Measurements from ENCODE around the gene IGF2BP2.

GRCh38 chr3:185843126-185843525, 18.3 kb upstream of the IGF2BP2 start:
- no peak for TF ChIP-seq ZNF274 (IDR thresholded peaks at IDR 0.05; ENCODE audit: borderline replicate concordance, extremely low read depth, low read length)
- no peak for TF ChIP-seq SP1 (IDR thresholded peaks at IDR 0.05; ENCODE audit: low read depth, low read length)
- no peak for TF ChIP-seq POU5F1 (IDR thresholded peaks at IDR 0.05; ENCODE audit: low read depth, low read length)
- no peak for TF ChIP-seq CEBPB (IDR thresholded peaks at IDR 0.05; ENCODE audit: low read depth, low read length)
- TF ChIP-seq, protein P1, sequence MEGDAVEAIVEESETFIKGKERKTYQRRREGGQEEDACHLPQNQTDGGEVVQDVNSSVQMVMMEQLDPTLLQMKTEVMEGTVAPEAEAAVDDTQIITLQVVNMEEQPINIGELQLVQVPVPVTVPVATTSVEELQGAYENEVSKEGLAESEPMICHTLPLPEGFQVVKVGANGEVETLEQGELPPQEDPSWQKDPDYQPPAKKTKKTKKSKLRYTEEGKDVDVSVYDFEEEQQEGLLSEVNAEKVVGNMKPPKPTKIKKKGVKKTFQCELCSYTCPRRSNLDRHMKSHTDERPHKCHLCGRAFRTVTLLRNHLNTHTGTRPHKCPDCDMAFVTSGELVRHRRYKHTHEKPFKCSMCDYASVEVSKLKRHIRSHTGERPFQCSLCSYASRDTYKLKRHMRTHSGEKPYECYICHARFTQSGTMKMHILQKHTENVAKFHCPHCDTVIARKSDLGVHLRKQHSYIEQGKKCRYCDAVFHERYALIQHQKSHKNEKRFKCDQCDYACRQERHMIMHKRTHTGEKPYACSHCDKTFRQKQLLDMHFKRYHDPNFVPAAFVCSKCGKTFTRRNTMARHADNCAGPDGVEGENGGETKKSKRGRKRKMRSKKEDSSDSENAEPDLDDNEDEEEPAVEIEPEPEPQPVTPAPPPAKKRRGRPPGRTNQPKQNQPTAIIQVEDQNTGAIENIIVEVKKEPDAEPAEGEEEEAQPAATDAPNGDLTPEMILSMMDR (IDR thresholded peaks at IDR 0.05; ENCODE audit: control extremely low read depth in 1 of 3, insufficient read depth in 1 of 3, low read depth in 1 of 3, low read length in 3 of 3) = no peak
- no peak for TF ChIP-seq EZH2 (IDR thresholded peaks at IDR 0.05; ENCODE audit: low read depth, low read length, severe bottlenecking)
- no peak for TF ChIP-seq GTF2F1 (IDR thresholded peaks at IDR 0.05; ENCODE audit: borderline replicate concordance, low read depth, low read length)
- TF ChIP-seq, protein P2, sequence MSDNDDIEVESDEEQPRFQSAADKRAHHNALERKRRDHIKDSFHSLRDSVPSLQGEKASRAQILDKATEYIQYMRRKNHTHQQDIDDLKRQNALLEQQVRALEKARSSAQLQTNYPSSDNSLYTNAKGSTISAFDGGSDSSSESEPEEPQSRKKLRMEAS (IDR thresholded peaks at IDR 0.05) = no peak
- TF ChIP-seq POLR2AphosphoS5 (IDR thresholded peaks at IDR 0.05; ENCODE audit: low read depth, low read length) = no peak
- TF ChIP-seq SRF (IDR thresholded peaks at IDR 0.05; ENCODE audit: low read depth, low read length) = no peak
- TF ChIP-seq ATF3 (IDR thresholded peaks at IDR 0.05; ENCODE audit: insufficient read depth, low read depth, low read length) = no peak

All from H1 (cell line).